Measurements from ENCODE around the gene SEC14L1. TPM values are rescaled to one million over a fixed set of nuclear protein-coding genes. Genes with fewer than 3 reads are reported as not detected.
A peak's percentile ranks its signal among the peaks of the same experiment; 100 is the strongest.

SEC14L1 gene
- total RNA-seq, 1 donor from 2014 or later: 146 TPM

- Histone ChIP-seq H3K27me3 (ENCODE audit: low read depth) (no peaks in the 10 kb centered on the region), H3K4me1 (peaks cover 70% of the 10 kb centered on the region), H3K9me3 (peaks cover 10% of the 10 kb centered on the region), H3K4me3 (no peak overlapping the region), H3K27ac (peak overlapping the region; percentile 59), H3K36me3 (peaks cover 14% of the 10 kb centered on the region)
- ATAC-seq (no peak), DNase-seq (no peak)
- intact Hi-C loops (cut with DNase I): no loop called here
- no peak for TF ChIP-seq CTCF (IDR thresholded peaks at IDR 0.05)
Measured at GRCh38 chr17:77163001-77163400, 22.2 kb downstream of the SEC14L1 start.

- DNase-seq: no peak
- H3K27ac ChIP-seq: peak overlapping the region; percentile 59
- H3K27me3 ChIP-seq (ENCODE audit: low read depth): no peaks in the 10 kb centered on the region
- intact Hi-C loops (cut with DNase I): no loop called here
- no peak for TF ChIP-seq CTCF (IDR thresholded peaks at IDR 0.05)
- H3K36me3 ChIP-seq: peaks cover 14% of the 10 kb centered on the region
- peaks cover 16% of the 10 kb centered on the region for H3K9me3 ChIP-seq
- peaks cover 63% of the 10 kb centered on the region for H3K4me1 ChIP-seq
- ATAC-seq: peak; percentile 27 to 47
- H3K4me3 ChIP-seq: no peak overlapping the region
Measured at GRCh38 chr17:77163511-77164280, 22.9 kb downstream of the SEC14L1 start.

- Histone ChIP-seq H3K4me1 (peaks cover 64% of the 10 kb centered on the region), H3K4me3 (no peak overlapping the region), H3K36me3 (peaks cover 14% of the 10 kb centered on the region), H3K27me3 (ENCODE audit: low read depth) (no peaks in the 10 kb centered on the region), H3K9me3 (peaks cover 16% of the 10 kb centered on the region), H3K27ac (peak overlapping the region; percentile 59)
- intact Hi-C loops (cut with DNase I): no loop called here
- no peak for TF ChIP-seq CTCF (IDR thresholded peaks at IDR 0.05)
- DNase-seq (no peak), ATAC-seq (peak; percentile 28 to 55)
Measured at GRCh38 chr17:77164483-77165091, 23.8 kb downstream of the SEC14L1 start.

GRCh38 chr17:77165577-77165976 lies 24.8 kb downstream of the SEC14L1 start:
- peaks cover 54% of the 10 kb centered on the region for H3K4me1 ChIP-seq
- no peak for ATAC-seq
- H3K27ac ChIP-seq: peak overlapping the region; percentile 59
- no peaks in the 10 kb centered on the region for H3K27me3 ChIP-seq (ENCODE audit: low read depth)
- H3K4me3 ChIP-seq: no peak overlapping the region
- H3K9me3 ChIP-seq: peaks cover 16% of the 10 kb centered on the region
- TF ChIP-seq CTCF (IDR thresholded peaks at IDR 0.05): no peak
- DNase-seq: no peak
- peaks cover 14% of the 10 kb centered on the region for H3K36me3 ChIP-seq
- intact Hi-C loops (cut with DNase I): no loop called here

GRCh38 chr17:77167472-77168306 lies 26.9 kb downstream of the SEC14L1 start:
- DNase-seq (no peak), ATAC-seq (no peak)
- no peak overlapping the region for H3K27ac ChIP-seq
- no peak overlapping the region for H3K4me3 ChIP-seq
- peaks cover 14% of the 10 kb centered on the region for H3K36me3 ChIP-seq
- no peaks in the 10 kb centered on the region for H3K27me3 ChIP-seq (ENCODE audit: low read depth)
- H3K9me3 ChIP-seq: peaks cover 16% of the 10 kb centered on the region
- intact Hi-C loops (cut with DNase I): no loop called here
- no peak for TF ChIP-seq CTCF (IDR thresholded peaks at IDR 0.05)
- H3K4me1 ChIP-seq: peaks cover 59% of the 10 kb centered on the region
